ENCODE measurements around the gene FAM227B.

- TF ChIP-seq POLR2A (IDR thresholded peaks at IDR 0.05): no peak
- no peak for TF ChIP-seq CTCF (IDR thresholded peaks at IDR 0.05)
- no peak for TF ChIP-seq EP300 (IDR thresholded peaks at IDR 0.05)
These were observed 307.0 kb downstream of the FAM227B start for GRCh38 chr15:49313650-49314049.
